ENCODE results near the gene BCHE.
A peak's percentile ranks its signal among the peaks of the same experiment; 100 is the strongest.

Gene BCHE

DNA sequence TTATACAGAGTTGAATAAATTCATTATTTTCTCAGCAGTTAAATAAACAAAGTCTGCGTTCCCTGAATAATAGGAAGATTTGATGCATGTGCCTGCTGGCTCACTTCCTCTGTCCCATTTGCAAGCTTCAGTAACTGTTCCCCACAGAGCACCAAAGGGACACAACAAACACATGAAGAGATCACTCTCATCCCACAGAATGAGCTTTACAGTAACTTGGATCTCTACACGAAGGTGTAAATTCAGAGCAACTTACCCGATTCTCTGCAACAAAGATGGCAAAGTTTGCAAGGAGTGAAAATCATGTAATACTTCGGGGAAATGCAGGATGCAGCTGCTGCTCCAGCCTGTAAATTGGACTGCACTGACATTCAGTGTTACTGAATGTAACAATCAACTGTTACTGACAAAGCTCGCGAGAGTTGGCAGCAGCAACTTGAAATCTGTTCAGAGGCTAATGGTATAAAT lies at the start of gene BCHE:
Gene BCHE, minus strand, starts transcription at position 366 of the 468 bp plus-strand sequence. CDS start 6,390 bp downstream, outside the sequence.
- DNase-seq (ENCODE audit: low spot score) = no peak

DNA sequence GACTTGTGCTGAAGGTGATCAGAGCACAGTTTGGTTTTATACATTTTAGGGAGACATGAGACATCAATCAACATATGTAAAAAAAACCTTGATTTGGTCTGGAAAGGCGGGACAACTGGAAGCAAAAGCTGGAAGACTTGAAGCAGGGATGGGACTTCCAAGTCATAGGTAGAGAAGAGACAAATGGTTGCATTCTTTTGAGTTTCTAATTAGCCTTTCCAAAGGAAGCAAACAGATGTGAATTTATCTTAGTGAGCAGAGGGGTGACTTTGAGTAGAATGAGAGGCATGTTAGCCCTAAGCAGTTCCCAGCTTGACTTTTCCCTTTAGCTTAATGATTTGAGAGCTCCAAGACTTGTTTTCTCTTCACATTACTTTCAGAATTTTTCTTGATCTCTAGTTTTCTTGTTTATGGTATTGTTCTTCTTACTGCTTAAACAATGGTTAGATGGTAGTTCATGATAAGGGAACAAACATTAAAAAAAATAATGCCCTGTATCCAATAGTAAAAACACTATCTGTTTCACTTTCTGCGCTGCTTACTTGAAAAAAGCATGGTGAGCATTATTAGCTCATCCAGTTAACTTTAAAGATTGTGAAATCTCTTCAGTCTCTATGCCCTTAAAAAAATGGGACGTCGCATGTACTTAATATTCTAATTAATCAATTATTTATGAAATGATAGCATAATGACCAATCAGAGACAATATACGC lies 48.5 kb upstream of the BCHE start:
- DNase-seq (ENCODE audit: low spot score) = no peak

DNA sequence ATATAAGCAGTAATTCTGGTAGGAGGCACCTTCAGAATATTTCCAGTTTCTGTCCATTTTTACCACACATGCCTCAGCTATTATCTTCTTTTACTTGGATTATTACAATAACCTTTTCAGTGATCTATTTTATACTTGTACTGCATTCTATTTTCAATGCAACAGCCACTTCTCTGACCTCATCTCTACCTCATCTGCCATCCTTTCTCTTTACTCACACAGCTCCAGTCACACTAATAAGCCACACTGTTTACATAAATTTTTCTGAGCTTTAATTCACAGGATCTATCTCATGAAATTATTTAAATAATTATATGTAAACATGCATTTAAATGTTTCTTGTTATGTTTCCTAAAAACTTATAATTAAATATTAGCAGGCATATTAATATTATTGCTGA lies 47.3 kb upstream of the BCHE start:
- no peak for DNase-seq (ENCODE audit: low spot score)

DNA sequence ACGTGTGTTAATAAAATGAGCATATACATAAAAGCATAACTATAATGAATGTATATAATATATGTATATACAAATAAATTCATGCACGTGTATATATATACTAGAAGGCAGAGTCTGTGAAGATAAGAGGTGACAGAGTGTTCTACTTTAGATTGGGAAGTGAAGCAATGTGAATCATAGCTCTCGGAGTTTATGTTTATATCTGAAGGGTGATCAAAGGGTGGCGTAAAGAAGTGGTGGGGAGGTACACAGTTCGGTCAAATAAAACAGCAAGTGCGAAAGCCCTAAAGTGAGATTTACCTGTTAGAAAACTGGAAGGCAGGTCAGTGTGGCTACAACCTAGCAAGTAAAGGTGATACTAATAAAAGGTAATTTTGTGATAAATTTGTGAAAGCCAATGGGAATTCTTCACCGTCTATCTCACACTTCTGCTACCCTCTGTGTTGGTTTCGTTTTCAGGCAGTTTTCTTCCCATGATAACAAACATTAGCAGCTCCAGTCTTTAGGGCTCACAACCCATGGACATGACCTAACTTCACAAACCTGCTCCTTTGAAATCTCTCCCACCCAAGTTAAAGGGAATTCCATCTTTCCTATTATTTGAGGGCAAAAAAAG lies 46.7 kb upstream of the BCHE start:
- peak; percentile 29 for DNase-seq (ENCODE audit: low spot score)

DNA sequence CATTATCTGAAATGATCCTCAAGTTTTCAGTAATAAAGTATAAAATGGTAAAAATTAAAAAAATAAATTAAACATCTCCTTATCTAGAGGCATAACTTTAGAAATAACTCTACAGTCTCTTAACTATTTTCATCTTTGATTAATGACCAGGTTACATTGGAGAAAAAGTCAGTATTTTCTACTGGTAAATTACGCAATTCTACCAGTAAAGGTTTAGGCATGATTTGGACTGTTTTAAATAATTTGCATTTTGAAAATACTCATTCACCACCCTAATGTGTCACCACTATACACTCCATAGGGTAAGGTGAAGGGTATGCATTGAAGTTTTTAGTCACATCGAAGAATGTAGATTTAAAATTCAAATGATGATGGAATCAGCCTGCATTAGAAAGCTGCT lies 45.9 kb upstream of the BCHE start:
- no peak for DNase-seq (ENCODE audit: low spot score)

DNA sequence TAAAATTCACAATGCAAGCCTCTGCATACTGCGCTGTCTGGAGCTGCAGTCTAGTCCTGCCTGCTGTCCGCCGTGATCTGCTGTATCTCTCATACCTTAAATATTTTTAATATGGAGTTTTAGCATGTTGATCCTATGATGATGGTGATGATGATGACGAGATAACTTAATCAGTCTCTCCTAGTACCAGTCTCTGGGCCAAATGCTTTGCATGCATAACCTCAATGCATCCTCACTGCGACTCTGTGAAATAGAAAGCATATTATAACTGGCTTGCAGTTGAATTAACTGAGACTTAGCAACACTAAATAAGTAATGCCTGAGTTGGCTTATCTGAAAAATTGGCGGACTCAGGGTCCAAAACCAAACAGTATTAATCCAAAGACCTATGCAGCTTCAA lies 38.4 kb upstream of the BCHE start:
- no peak for DNase-seq (ENCODE audit: low spot score)

DNA sequence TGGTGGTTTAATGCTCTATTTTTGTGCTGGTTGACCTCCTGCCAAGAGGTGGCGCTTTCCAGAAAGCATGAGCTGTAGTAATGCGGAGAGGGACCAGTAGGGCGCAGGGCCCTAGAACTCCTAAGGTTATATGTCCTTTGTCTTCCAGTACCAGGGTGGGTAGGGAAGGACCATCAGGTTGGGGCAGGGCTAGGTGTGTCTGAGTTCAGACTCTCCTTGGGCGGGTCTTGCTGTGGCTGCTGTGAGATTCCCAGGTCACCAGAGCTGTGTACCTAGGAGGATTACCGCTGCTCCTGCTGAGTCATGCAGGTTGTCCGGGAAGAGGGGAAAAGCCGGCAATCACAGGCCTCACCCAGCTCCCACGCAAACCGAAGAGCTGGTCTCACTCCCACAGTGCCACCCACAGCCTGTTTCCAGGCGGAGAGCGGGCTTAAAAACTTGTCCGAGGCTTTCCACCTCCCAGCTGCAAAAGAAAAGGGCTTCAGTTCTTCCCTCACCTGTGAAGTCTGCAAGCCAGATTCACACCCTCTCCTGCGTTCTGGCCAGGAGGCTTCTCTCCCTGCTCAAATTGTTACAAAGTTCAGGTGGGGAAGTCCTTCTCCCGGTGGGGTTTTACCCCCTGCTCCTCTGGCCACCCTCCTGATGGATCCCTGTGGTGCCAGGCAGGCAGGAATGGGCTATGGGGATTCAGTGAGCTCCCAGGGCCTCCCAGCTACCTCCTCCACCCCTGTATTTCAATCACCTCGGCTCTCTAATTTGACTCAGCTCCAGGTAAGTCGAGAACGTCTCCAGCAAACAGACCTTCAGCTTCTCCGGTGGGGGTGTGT lies 37.7 kb upstream of the BCHE start:
- DNase-seq (ENCODE audit: low spot score) = peak; percentile 50

DNA sequence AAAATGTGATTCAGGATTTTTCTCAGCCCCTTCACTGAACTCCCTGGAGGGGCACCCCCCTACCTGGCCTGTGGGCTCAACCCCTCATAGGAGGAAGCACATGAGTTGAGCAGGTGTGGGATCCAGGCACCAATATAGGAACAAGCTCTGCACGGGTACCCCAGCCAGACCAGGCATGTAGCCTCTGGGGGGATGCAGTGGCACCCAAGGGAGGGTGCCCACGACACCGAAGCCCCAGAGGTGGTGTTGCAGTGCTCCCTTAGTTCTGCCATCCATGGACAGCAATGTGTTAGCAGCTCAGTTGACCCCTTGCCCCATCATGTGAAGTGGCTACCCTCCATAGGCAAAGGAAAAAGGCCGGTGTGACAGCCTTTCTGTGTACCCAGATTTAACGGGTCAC lies 30.9 kb upstream of the BCHE start:
- no peak for DNase-seq (ENCODE audit: low spot score)

DNA sequence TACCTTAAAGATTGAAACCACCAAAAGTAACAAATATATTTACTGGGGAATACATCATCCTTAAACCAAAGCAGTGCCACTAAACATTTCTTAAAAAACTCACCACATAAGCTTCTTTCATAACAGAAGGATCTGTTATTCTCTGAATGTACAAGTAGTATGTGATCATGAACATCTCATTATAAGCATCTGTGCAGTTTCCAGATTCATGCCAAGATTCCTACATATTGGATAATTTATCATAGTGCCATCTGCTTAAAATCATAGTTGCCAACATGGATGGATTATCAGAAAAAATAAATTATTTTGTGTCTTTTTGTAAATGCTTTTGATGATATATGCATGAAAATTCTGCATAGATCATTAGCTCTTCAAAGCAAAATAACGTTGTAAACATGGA lies 21.8 kb upstream of the BCHE start:
- no peak for DNase-seq (ENCODE audit: low spot score)

DNA sequence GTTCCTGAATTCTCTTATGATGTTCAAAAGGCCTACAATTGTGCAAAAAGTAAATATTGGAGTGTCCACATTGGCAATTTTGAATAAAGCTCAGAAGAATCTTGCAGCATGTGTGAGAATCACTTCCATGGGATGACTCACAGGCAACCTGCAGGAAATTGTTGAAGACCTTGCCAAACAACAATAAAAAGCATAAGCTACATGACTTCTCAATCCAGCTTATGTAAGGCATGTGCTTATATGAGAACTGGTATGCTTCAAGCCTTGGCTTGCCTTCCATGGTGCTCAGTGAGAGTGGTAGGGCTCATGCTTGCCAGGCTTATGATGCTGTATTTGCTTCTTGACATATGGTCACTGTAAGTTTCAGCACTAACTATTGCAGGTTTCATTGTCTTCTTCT lies 18.4 kb upstream of the BCHE start:
- no peak for DNase-seq (ENCODE audit: low spot score)

DNA sequence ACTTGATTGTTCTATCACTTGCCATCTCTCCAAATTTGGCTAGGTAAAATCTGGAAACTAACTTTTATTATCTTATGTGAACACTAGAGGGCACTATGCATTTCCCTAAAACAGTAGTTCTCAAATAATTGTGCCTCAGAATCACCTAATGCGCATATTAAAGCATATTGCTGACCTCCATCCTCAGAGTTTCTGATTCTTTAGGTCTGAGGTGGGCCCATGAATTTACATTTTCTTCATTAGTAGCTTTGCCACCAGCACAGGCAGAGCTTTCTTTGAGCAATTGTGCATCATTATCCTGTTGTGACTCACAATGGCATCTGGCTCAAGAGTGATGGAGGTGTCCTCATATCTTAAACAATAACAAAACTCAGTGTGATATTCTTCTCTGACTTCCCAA lies 17.5 kb upstream of the BCHE start:
- peak; percentile 44 for DNase-seq (ENCODE audit: low spot score)

DNA sequence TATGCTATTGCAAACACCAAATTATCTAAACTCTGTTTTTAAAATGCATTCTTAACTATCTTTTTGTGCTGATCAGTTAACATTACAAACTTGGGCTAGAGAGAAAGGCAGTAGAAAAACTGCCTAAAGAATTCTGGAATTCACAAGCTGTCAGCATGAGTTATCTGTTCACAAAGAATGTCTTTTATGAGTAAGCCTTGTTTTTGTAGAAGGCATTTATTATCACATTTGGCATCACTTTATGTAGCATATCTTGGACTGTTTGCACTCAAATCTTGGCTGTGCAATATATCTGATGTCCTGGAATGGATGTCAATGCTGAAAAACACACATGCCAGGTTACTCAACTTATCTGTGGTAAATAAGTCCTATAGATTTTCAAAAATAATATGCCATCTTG lies 15.5 kb upstream of the BCHE start:
- DNase-seq (ENCODE audit: low spot score) = no peak

DNA sequence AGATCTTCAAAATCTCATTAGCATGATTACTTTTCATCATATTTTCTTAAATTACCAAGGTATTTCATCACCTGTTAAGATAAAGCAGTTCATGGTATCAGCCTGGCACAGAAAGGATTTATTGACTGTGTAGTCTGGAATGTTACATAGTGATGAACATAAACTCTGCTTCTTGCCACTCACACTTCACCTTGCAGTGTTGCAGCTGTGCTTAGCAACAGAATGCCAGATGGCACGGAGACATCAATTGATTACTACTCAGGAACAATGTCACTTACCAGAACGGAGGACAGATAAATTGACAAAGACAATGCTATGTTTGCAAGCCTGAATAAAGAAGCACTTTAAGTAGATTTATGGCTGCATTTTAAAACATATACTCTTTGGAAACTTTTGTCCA lies 15.0 kb upstream of the BCHE start:
- no peak for DNase-seq (ENCODE audit: low spot score)

DNA sequence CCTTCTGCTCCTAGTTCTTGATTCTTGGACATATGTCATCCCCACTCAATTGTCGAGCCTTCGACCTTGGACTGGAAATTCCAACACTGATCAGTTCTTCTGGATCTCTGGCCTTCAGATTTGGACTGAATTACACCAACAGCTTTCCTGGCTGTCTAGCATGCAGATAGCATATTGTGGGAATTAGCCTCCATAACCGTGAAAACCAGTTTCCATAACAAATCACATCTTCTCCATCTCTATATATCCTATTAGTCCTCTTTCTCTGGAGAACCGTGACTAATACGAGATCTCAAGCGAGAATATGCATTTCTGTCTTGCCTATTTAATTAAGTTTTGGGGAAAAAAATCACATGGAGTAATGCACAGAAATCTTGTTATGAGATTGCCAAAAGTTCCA lies 8.8 kb upstream of the BCHE start:
- no peak for DNase-seq (ENCODE audit: low spot score)

DNA sequence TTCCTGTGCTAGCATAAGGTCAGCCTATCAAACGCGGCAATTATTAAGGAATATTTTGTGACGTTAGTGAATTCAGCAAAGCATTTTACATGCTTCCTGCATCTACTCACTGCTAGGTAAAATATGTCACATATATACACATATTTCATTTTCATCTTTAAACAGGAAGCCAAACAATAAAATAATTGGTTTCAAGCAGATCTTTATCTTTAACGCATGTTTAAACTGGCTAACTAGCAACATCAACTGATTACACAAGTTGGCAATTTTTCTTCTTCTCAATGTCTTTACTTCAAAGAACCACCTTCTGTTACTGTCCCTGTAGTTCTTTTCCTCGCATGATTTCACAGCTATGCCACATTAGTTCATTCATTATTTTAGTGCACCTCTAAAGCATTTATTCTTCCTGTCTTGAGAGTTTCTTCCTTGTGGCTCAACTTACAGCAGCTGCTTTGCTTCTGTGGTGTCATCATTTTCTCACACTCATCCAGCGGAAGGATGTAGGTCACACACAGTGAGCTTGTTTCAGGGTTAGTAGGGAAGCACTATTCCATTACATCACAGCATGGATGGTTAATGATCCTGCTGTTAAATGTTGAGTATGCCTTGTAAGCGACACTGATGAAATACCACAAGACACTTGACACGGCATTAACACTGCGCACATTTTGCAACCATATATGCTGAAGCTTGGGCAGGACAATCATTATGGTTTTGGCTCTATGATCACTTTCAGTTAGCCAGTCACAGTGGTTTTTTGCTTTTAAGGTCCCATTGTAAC lies 2.3 kb upstream of the BCHE start:
- no peak for DNase-seq (ENCODE audit: low spot score)

DNA sequence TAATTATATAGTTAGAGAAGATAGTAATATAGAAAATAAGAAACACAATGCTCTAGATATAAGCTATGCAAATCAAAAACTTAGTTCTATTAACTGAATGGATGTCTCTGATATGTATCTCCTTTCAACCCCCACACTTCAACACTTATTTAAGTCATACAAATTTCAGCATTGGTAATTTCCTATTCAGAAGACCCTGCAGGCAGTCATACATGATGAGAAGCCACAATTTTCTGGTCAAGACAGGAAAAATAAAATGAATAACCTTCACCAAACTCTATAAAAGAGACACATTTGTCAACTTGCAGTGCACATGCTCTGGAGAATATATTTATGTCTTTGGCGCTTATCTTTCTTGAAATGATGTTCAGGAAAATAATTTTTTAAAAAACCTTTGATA lies 578 bp upstream of the BCHE start:
- no peak for DNase-seq (ENCODE audit: low spot score)

DNA sequence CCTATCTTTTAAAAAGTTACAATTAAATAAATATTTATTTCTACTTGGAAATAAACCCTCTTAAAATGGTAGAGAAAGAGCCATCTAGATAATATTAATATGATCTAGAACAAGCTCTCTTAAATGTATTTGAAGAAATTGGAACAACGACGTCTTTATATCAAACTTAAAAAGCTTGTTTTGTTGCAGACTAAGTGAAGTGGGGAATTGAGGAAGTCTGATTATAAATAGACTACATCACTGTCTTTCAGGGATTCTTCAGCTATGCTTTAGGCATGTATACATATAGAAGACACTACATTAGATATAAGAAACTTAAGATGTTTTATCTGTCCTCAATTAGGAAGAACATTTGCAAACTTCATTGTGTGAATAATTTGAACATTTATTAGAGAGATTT lies 1.8 kb downstream of the BCHE start:
- no peak for DNase-seq (ENCODE audit: low spot score)

DNA sequence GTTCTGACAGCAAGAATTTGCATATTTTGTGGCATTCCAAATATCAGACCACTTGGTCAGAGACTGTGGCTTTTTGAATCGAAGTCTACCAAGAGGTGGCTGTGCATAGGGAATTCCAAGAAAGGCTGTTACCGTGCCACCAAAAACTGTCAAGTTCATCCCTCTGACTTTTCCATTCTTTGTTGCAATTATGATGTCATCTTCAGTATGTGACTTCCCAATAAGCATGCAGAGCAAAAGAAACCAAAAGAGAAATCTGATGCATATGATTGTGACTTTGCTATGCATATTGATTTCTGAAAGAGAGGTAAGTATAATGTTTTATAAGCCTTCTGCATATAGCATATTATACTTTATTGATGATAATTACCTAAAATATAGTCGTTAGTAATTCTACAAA lies 6.5 kb downstream of the BCHE start:
- no peak for DNase-seq (ENCODE audit: low spot score)

DNA sequence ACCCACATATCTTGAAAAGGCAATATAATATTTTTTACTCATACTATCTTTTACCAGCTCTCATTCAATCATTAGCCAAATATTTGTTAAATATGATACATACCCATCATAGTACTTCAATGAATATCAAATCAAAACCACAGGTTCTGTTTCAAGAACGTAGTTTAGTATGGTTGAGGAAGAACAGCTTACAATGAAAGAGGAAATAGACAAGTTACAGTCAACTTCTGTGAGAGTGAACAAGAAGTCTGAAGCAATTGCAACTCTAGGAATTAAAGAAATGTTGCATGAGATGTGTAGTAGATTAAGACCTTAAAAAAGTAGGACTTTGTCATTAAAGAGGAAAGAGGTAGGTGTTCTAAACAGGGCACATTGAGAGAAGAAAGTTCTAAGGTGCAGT lies 9.3 kb downstream of the BCHE start:
- DNase-seq (ENCODE audit: low spot score) = no peak

DNA sequence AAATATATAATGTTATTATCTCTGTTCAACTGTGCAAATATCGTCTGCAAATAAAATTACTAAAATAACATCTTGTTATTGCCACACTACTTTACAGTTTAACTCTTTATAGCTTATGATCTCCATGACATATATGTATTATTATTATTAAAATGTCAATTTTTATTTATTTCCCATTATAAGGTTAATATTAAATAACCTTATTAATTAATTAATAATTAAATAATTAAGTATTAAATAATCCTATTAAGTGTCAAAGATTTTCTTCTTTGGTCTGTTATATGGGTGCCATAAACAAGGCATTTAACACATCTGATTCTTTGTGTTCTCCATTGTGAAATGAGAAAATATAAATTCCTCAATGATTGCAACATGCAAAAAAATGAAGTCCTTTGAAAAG lies 10.0 kb downstream of the BCHE start:
- DNase-seq (ENCODE audit: low spot score) = no peak

DNA sequence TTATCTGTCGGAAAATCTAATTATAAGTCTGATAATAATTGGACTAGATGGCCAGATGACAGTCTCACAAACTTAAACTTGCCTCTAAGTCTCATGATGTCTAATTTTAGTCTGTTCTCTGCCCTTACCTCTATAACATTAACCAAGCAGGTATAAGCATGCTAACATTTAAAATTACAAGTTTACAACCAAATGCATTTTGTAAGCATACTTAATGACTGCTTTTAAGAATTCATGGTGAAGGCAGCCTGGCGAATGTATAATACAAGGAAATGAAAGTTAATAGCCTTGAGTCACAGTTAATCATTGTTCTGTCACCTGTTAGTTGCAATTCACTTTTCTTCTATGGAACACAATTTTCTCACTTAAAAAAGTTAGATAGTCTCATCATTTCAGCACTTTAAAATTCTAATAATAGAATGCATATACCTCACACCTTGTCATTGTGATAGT lies 16.5 kb downstream of the BCHE start:
- no peak for DNase-seq (ENCODE audit: low spot score)

DNA sequence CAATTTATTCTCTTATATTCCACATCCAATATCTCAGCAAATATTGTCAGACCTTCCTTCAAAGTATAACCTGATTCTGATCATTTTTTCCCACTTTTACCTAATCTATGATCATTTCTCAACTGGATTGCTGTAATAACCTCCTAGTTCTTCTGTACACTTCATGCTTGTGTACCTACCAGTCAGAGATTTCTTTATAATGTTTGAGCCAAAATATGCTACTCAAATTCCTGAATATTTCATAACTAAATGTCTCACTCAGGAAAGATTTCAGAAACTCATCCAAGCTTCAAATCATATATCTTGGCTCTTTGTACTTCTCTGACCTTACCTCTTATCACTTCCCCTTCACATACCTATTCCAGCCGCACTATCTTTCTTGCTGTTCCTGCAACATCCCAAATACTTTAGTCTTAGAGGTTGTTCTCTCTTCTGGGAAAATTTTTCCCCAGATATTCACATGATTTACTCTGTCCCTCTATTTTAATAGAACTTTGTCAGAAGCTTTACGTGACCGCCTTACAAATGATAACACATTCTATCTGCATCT lies 20.0 kb downstream of the BCHE start:
- no peak for DNase-seq (ENCODE audit: low spot score)
